Nephron (organoid): ENCODE results near the gene IGF1R.

Experiments used
- H3K27ac Mint-ChIP-seq, 3 experiments: 2 replicates each; pipeline ENCODE4 v1.8.0; 2020; ENCODE audit warnings: mixed read lengths in 3 of 3, mild to moderate bottlenecking in 2 of 3, moderate library complexity in 1 of 3
- H3K27me3 Mint-ChIP-seq: 2 replicates; pipeline ENCODE4 v1.8.0; 2021; ENCODE audit warnings: low read depth, mild to moderate bottlenecking, moderate library complexity, mixed read lengths
- H3K36me3 Mint-ChIP-seq: 2 replicates; pipeline ENCODE4 v1.8.0; 2020; ENCODE audit warnings: low read depth, mixed read lengths
- H3K4me1 Mint-ChIP-seq: 2 replicates; pipeline ENCODE4 v1.8.0; 2020; ENCODE audit warnings: mixed read lengths
- H3K4me3 Mint-ChIP-seq, 3 experiments: 2 replicates each; pipeline ENCODE4 v1.8.0; 2020; ENCODE audit warnings: mild to moderate bottlenecking in 3 of 3, mixed read lengths in 3 of 3, moderate library complexity in 2 of 3
- H3K9me3 Mint-ChIP-seq: 2 replicates; pipeline ENCODE4 v1.8.0; 2020; ENCODE audit warnings: mixed read lengths
- TF ChIP-seq, protein P1 (sequence below), 3 experiments: fragments of 200-600 bp; sonication (generic); IDR thresholded peaks; one replicate each; pipeline ENCODE4 v1.5.0; 2021; ENCODE audit warnings: antibody characterized with exemption in 3 of 3; ENCODE audit not compliant: unreplicated experiment in 3 of 3

Gene IGF1R

DNA sequence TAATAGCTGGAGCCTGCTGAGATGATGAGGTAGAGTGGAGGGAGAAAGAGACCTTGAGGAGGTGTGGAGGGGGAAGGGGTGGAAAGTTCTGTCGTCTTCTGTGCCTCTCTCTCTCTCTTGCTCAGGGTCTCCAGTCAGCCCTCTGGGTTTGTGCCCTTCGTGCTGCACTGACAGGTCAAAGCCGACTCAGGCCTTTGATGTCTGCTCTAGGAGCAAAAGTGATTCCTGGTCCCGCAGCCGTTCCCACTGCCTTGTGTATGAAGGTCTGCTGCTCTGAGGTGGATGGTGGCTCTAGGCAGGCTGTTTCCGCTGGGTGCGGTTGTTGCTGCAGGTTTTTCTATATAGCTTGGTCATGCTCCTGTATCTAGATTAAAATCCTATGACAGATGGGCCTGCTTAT, 89.4 kb downstream of the IGF1R start:
- H3K36me3 Mint-ChIP-seq: no peaks in the 10 kb centered on the region
- no peaks in the 10 kb centered on the region for H3K27me3 Mint-ChIP-seq
- H3K4me3 Mint-ChIP-seq: no peak overlapping the region
- H3K27ac Mint-ChIP-seq: peak overlapping the region; percentile 53 to 88 (median 76)
- TF ChIP-seq, protein P1, sequence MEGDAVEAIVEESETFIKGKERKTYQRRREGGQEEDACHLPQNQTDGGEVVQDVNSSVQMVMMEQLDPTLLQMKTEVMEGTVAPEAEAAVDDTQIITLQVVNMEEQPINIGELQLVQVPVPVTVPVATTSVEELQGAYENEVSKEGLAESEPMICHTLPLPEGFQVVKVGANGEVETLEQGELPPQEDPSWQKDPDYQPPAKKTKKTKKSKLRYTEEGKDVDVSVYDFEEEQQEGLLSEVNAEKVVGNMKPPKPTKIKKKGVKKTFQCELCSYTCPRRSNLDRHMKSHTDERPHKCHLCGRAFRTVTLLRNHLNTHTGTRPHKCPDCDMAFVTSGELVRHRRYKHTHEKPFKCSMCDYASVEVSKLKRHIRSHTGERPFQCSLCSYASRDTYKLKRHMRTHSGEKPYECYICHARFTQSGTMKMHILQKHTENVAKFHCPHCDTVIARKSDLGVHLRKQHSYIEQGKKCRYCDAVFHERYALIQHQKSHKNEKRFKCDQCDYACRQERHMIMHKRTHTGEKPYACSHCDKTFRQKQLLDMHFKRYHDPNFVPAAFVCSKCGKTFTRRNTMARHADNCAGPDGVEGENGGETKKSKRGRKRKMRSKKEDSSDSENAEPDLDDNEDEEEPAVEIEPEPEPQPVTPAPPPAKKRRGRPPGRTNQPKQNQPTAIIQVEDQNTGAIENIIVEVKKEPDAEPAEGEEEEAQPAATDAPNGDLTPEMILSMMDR (IDR thresholded peaks at IDR 0.05; ENCODE audit: unreplicated experiment in 3 of 3): no peak
- peaks cover 45% of the 10 kb centered on the region for H3K4me1 Mint-ChIP-seq
- H3K9me3 Mint-ChIP-seq: no peaks in the 10 kb centered on the region

DNA sequence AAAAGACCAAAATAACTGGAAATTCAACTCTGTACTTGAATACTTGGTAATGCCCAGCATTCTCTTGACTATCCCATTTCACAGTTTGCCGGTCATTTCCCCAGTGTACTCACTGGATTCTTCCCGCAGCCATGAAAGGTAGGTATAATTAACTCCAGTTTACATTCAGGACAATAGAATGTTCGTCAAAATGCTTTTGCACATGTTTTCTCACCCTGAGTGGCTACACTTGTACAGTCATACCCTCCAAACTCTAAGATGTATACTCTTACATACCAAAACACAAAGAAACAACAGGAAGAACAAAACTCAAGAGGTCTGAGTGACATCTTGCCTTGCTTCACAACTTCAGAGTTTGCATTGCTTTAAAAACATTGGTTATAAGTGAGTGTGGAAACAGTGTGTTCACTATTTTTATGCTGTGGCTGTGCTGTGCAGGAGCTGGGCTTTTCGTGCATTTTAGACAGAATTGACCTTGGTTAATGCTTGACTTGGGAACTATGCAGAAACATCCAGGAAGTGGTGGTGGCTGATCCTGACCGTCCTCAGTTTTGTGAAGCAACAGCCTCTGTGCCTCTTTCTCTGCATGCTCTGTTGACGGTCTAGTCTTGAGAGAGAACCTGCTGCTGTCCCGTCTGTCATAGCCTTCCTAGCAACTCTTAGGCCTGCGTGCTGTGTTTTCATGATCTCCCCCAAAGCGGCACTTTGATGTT, 90.5 kb downstream of the IGF1R start:
- TF ChIP-seq, protein P1 (IDR thresholded peaks at IDR 0.05; ENCODE audit: unreplicated experiment in 3 of 3): no peak
- H3K27ac Mint-ChIP-seq: peak overlapping the region; percentile 53 to 88 (median 76)
- peaks cover 48% of the 10 kb centered on the region for H3K4me1 Mint-ChIP-seq

DNA sequence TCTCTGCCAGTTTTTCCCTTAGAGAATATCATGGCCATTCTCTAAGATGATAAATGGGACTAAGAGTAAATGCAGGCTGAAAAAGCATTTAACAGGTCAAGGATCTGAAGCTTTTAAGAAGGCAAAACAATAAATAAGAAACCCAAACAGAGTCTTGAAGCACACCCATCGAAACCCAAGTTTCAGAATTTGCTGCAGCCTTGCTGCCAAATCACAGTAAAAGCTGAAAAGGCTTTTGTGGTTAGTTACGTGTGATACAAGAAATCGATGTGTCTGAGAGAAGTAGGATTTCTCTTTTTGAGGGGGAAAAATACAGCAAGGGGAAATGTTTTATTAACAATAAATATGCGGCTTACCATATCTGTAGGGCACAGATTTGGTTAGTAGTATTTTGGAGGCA, 92.0 kb downstream of the IGF1R start:
- H3K27ac Mint-ChIP-seq: peak overlapping the region in 2 of 3 experiments; percentile 15 to 46
- no peaks in the 10 kb centered on the region for H3K9me3 Mint-ChIP-seq
- TF ChIP-seq, protein P1 (IDR thresholded peaks at IDR 0.05; ENCODE audit: unreplicated experiment in 3 of 3): no peak
- H3K27me3 Mint-ChIP-seq: no peaks in the 10 kb centered on the region
- H3K4me3 Mint-ChIP-seq: no peak overlapping the region
- H3K4me1 Mint-ChIP-seq: peaks cover 49% of the 10 kb centered on the region
- no peaks in the 10 kb centered on the region for H3K36me3 Mint-ChIP-seq

More for the DNA sequence above, 90.5 kb downstream of the IGF1R start:
- no peak overlapping the region for H3K4me3 Mint-ChIP-seq
- no peaks in the 10 kb centered on the region for H3K9me3 Mint-ChIP-seq
- no peaks in the 10 kb centered on the region for H3K36me3 Mint-ChIP-seq
- H3K27me3 Mint-ChIP-seq: no peaks in the 10 kb centered on the region

DNA sequence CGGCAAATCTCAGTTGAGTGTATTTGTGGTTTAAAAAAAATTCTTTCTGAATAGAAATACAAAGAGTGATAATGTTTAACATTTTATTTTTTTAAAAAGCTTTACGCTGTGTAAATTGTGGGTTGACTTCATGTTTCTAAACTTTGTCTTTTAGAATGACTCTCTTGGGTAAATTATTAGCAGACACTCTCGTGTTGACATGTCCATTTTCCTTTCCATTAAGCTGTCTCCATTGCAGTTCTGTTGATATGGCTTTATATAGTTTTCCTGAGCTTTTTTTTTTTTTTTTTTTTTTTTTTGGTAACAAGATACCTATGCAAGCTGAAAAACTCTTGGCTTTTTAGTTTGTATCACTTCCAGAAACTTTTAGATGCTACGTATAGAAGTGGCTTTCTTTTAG, 92.6 kb downstream of the IGF1R start:
- no peaks in the 10 kb centered on the region for H3K9me3 Mint-ChIP-seq
- H3K4me1 Mint-ChIP-seq: peaks cover 49% of the 10 kb centered on the region
- H3K4me3 Mint-ChIP-seq: no peak overlapping the region
- no peaks in the 10 kb centered on the region for H3K36me3 Mint-ChIP-seq
- H3K27me3 Mint-ChIP-seq: no peaks in the 10 kb centered on the region
- H3K27ac Mint-ChIP-seq: peak overlapping the region; percentile 15 to 46 (median 28)
- TF ChIP-seq, protein P1 (IDR thresholded peaks at IDR 0.05; ENCODE audit: unreplicated experiment in 3 of 3): no peak

DNA sequence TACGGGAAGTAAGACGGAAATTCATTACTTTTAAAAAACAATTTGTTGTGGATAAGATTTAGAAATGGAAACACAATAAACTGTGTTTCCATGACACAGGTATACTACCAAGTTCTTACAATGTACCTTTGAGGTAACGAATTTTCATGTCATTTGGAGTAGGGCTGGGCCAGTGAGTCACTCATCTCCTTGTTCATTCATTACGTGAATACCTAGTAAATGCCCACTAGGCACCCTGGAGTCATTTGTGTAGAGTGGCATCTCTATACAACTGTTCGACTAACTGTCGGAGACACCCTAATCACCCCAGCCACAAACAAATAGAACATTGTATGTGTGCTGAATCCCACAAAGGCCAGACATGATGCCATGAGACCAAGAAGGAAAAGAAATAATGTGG, 94.8 kb downstream of the IGF1R start:
- no peaks in the 10 kb centered on the region for H3K27me3 Mint-ChIP-seq
- peaks cover 45% of the 10 kb centered on the region for H3K4me1 Mint-ChIP-seq
- no peaks in the 10 kb centered on the region for H3K36me3 Mint-ChIP-seq
- H3K9me3 Mint-ChIP-seq: no peaks in the 10 kb centered on the region
- H3K27ac Mint-ChIP-seq: no peak overlapping the region
- no peak overlapping the region for H3K4me3 Mint-ChIP-seq
- TF ChIP-seq, protein P1 (IDR thresholded peaks at IDR 0.05; ENCODE audit: unreplicated experiment in 3 of 3): no peak

DNA sequence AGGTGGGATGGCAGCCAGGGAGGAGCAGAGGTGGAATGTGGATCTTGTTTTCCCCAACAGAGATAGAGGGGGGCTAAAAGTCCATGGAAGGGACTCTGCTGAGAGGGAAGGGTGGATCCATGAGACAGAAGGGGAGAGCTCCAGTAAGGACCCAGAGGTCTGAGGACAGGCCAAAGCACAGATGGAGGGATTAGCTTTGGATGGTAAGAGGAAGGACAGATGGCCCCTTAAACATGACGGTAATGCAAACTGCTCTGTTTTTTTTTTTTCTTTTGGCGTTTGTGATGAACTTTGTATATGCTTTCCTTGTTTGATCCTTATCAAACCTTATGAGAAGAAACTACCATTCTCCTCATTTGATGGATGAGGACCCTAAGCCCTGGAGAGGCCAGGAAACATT, 96.2 kb downstream of the IGF1R start:
- TF ChIP-seq, protein P1 (IDR thresholded peaks at IDR 0.05; ENCODE audit: unreplicated experiment in 3 of 3): no peak
- no peaks in the 10 kb centered on the region for H3K27me3 Mint-ChIP-seq
- H3K4me1 Mint-ChIP-seq: peaks cover 45% of the 10 kb centered on the region
- no peaks in the 10 kb centered on the region for H3K36me3 Mint-ChIP-seq
- H3K9me3 Mint-ChIP-seq: no peaks in the 10 kb centered on the region
- peak overlapping the region in 1 of 3 experiments; percentile 19 for H3K27ac Mint-ChIP-seq
- no peak overlapping the region for H3K4me3 Mint-ChIP-seq
